Stimulated activated CD4-positive, alpha-beta T cell treated with anti-CD3 and anti-CD28 coated beads, Interleukin-15, amount 100 ng/mL, for 1 hour (primary cell): Measurements from ENCODE around the gene PIM2.

Experiments
- DNase-seq, 2 donors: peaks; one replicate each; pipeline ENCODE4 v3.0.0-alpha.2; 2020; ENCODE audit warnings: low read depth in 1 of 2, low spot score in 1 of 2

Gene PIM2

DNA sequence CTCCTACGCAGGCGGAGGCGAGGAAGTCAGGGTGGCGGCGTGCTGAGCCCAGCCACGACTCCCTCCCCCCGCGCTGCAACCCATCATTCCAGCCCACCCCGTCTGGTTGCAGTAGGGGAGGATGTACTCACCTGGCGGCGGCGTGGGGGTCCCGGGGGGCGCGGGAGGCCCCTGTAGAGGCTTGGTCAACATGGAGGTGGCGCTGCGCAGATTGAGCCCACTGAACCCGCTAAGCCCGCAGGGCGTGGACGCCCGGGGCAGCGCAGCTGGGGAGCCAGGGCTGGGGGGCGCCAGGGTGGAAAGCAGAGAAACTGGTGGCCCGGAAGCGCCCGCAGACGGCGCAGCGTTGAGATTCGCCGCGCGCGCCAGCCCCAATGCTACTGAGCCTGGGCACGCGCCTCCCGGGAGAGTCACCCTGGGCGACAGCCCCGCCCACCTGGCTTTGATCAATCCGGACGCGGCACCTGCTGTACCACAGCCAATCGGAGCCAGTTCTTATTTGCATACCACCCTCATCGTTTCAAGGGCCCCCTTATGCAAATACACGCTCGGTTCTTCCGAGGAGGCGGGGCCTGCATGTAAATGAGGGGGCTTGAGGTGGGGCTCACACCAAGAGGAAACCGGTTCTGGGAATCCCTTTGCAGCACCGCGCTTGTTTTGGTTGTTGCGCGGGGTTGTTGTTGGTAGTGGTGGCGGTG lies at the start of gene PIM2:
TSS of gene PIM2 (minus strand) at position 382 of the 698 bp plus-strand sequence. CDS start at position 192, 190 bp downstream.
- DNase-seq, result peak; percentile 79 to 83

DNA sequence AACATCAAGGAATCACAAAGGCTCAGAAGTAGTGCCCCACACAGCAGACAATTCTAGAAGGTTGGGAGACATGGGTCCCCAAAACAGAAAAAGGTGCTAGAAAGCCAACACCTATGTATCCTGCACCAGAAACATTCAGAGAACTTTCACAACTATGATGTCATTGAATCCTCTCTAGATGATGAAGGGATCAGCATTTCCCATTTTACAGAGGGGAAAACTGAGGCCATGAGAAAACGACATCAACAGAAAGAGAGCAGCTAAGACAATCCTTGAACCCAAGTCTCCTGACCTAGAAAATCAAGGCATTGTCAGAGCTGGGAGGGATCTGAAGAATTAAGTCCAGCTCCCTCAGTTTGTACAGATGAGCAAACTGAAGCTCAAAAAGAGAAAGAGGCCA lies 49.6 kb upstream of the PIM2 start:
- no peak for DNase-seq

DNA sequence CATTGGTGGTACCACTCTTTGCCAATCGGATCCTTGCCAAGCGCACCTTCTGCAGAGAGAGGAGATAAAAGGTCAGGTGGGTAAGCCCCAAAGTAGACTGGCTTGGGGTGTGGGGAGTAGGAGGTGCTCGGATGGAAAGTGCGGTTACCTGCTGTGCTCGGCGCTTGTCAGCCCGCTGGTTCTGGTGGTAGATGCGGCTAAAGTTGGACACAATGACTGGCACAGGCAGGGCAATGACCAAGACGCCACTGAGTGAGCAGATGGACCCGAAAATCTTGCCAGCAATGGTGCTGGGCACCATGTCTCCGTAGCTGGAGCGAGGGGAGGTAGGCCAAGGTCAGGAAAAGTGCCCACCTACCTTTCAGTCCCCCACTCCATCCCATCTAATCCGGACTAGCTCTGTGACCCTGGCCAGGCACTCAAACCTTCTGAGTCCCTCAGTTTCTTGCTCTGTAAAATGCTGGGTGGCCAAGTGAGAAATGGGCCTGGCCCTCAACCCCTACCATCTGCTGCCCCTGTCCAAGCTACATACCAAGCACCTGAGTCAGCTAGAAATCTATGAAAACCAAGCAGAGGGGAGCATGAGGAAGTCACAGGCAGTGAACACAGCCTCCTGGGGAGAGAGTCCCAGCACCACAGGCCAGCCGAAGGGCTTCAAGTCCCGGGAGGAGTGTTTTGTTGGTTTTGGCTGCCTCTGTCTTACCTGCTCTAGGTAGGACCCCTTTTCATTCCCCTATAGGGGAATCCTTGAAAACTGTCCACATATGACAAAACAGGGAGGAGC lies 48.2 kb upstream of the PIM2 start:
- no peak for DNase-seq

DNA sequence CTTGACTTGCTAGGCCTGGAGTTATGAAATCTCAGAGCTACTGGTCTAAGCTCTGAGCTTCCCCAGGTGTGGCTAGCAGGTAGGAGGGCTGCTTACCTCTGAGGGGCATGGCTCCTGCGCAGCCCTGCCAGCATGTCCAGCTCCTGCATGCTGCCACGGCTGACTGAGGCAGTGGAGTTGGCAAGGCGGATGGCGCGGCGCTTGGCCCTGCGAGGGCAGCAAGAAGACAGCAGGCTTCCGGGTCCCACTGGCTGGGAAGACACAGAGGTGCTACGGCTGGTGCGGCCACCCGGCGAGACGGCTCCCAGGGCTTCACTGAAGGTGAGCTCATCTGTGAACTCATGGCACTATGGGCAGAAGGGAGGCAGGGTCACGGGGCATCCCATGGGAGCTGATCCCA lies 47.1 kb upstream of the PIM2 start:
- no peak for DNase-seq

DNA sequence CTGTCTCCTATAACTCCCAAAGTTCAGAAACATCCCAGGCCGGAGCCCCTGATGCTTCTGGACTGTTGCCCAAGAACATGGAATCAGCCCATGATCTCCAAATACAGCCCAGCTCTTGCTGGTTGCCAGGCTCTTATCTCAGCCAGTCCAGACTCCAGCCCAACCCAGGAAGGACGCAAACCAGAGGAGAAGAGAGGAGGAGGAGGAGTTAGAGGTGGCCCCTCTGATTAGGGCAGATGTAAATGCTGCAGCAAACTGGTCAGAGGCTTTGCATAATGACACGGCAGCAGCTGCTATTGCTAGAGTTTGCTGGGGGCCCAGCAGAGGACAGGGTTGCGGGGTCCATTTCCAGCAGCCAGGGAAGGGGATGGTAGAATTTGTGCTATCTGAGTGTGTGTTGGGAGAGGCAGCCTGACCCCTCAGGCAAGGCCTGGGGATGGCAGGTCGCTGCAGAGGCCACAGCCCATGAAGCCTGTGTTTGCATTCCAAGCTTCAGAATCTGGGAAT lies 42.8 kb upstream of the PIM2 start:
- no peak for DNase-seq

DNA sequence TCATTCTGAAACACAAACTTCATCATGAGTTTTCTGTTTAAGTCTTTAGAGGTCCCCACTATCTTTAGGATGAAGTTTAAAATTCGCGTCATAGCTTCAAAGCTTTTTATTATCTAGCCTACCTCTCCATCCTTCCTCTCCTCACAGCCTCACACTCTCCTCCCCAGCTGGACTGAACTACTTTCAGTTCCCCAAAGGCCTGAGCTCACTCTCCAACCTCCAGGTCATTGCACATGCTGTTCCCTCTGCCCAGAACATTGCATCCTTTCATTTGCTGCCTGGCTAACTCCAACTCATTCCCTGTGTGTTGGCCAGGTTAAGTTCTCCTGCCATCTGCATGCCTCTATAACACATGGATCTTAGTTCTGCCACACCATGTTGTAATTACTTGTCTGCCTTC lies 41.5 kb upstream of the PIM2 start:
- no peak for DNase-seq

DNA sequence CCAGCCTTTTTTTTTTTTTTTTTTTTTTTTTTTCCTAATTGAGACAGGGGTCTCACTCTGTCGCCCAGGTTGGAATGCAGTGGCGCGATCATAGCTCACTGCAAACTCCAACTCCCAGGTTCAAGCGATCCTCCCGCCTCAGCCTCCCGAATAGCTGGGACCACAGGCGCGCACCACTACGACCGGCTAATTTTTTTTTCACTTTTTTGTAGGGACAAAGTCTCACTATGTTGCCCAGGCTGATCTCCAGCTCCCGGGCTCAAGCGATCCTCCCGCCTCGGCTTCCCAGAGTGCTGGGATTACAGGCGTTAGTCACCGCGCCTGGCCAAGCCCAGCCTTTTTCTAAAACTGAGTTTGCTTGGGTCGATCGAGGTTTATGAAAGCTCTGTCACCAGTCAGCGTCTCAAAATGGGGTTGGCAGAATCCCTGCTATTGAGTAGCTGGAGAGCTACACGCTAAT lies 39.8 kb upstream of the PIM2 start:
- no peak for DNase-seq

DNA sequence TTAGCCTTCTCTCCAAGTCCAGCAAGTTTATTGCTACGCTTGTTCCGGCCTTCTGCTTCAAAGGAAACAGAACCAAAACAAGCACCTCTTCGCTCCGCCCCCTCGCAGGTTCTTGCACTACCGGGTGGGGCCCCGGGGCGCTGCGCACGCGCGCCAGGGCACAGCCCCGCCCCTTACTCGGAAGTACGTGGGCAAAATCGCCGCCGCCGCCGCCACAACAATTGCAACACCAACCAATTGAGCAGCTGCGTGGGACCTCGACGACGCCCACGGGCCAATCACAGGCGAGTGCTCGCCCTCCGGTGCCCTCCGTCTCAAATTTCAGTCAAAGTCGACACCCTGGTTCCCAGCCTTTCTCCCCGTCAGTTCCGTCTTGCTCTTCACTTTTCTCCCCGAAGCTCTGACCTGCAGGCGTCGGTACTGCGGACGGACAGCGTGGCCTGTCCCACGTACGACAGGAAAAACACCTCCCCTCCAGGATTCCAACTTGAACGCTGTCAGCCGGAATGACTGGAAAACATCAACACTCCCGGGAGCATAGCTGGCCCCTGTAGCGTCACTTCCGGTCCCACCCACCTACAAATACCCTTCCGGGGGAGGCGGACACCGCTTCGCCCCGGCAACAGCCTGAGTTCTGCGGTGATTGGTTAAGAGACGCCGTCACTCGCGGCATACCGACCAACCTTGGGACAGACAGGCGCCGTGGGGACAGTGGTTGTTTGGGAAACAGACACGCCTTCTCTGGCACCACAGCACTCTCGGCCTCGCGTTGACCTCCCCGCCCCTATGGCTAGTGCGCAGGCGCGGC lies 39.2 kb upstream of the PIM2 start:
- DNase-seq, result peak; percentile 84 to 87

DNA sequence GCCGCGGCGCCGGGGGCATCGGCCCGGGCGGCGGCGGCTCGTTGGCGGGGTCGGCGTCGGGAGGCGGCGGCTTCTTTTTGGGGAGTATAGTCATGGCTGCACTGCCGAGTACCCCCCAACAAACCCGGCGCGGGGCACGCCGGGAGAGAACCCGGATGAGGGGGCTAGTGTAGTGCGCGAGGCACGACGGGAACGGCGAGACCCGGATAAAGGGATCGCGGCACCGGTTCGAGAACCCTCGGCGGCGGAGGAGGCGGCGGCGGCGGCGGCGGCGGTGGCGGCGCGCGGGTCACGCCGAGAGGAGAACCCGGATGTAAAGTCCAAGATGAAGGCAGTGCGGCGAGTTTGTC lies 38.6 kb upstream of the PIM2 start, which contains the start of gene OTUD5:
TSS of gene OTUD5 (minus strand) at position 131 of the 350 bp plus-strand sequence. CDS start at position 94, 37 bp downstream.
- DNase-seq, result peak; percentile 43 to 61

DNA sequence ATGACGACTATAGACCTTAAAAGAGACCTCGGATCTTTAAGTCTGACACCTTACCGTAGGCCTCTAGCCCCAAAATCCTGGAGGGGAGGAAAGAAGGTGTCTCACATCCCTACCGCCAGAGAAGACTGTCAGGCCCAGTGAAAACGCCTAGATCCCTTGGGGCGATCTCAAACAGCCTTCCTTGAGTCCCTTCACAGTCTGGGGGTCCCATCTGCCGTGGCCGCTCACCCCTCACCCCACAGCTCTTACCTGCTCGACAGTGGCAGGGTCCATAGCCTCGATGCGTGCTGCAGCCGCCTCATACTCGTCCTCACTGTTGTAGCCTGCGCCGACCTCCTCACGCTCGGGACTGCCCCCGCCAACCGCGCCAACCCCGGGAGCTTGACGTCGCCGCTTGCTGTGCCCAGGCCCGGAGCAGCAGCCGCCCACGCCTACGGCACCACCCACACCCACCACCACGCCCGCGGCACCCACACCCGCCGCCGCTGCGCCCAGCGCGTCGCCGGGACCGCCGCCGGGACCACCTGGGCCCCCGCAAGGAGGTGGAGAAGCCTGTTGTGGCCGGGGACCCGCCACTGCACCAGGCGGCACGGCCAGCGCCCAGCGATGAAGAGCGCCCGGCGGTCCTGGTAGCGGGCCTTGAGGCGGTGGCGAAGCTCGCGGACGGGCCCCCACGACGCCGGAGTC lies 38.0 kb upstream of the PIM2 start:
- DNase-seq, result peak in 1 of 2 donors; percentile 41

DNA sequence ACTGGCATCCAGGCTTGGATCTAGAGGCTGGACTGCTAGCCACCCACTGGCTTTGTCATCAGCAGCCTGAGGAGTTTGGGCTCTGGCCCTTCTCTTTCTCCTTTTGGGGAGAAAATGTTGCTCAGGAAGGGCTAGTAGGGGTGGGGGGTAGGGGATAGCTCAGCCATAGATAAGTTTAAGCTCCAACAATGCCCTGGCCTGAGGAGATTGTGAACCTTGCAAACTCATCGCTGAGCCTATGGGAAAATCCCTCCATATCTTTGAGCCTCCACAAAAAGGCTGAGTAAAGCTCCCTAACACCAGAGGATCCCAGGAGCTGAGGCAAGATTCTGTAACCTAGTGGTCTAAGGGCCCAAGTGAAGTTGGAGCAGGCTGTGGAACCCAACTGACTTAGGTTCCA lies 29.8 kb upstream of the PIM2 start:
- DNase-seq, result no peak

DNA sequence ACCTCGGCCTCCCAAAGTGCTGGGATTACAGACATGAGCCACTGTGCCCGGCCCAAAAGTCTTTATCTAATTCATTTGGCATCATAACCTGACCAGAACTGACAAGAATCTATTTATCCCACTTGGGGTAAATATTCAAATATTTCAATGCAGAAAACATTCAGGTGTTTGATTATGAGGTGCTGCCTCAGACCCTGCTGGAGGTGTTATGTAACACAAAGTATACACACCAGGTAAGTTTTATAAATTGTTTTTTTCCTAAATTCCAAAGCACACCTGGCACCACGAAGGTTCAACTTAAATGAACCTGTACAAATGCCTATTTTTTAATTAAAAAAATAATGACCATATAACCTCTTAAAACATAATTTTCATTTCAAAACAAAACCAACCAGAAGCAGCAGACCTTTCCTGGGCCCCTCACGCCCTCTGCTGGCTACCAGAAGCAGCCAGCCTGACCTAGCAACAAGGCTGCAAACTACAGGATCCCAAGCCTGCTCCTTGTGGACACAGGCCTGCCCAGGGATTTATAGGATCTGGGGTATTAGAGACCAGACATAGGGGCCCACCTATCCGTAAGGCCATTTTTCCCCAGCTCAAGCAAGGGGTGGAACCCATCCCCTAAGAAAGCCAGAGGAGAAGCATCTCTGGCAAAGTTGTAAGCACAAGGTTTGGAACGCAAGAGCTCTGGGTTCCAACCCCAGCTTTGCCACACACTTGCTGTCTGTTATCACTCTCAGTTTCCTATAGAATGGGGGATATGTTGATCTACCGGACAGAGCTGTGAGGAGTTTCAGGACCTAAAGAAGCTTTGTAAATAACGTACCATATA lies 26.9 kb upstream of the PIM2 start:
- DNase-seq, result no peak

DNA sequence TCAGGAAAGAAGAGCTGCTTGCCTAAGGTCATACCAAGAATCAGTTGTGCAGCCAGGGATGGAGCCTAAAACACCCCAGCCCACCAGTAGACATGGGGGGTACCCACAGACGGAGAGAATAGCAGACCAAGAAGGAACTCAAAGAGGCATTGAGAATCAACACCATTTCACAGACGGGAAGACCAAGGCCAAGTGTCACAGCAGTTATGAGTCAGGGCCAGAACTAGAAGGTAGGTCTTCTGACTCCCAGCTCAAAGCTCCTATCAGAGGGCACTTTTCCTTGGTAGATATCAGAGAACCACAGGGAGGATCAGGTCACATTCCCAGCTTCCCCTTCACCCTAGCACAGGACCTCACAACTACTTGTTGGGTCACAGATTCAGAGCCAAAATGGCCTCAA lies 24.1 kb upstream of the PIM2 start:
- no peak for DNase-seq

DNA sequence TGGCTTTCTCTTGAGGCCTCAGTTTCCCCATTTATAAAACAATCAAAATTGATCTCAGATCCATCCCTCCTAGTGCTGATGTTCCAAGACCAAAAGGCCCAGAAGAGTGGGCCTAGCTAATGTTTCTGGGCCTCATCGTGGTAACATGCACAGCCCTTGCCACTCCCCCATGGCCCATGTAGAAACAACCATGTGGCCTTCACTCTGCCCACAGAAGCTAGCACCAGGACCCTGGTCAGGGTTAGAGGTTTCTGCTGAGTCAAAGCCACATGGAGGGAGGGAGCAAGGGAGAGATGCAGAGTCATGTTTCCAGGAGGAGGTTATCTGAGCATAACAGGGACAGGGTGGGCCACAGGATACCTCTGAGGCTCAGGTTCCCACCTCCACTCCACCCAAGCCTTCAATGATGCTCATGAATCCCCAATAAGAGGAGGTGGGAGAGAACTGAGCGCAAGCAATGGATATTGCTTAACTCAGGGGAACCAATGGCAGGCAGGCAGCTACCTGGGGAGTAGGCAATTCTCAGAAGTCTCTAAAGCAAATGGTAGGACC lies 21.7 kb upstream of the PIM2 start:
- no peak for DNase-seq

DNA sequence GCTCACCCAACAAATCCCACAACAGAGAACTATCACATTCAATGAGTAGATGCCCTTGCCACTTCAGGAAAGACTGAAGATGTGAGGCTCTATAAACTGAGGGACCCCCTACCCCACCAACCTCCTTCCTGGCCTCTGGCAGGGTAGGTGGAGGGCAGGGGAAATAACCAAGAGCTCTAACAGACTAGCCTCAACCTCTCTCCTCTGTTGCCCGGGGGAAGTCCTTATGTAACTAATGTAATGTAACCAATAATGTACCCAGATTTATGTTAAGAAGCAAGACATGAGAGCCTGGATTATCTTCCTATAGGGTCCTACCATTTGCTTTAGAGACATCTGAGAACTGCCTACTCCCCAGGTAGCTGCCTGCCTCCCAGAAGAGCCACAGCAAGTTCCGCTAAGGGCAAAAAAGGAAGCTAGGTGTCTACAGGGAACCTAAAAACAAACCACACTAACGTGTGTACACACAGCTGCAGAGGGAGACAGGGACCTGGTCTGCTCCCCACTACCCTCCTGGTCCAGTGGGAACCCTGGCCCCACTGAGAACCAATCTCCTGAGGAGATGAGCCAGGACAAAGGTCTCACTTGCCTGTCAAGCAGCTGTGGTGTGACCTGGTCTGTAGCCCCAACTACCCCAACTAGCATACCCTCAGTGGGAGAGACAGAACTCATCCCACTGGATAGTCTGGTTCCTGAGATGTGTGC lies 20.9 kb upstream of the PIM2 start:
- DNase-seq, result no peak

DNA sequence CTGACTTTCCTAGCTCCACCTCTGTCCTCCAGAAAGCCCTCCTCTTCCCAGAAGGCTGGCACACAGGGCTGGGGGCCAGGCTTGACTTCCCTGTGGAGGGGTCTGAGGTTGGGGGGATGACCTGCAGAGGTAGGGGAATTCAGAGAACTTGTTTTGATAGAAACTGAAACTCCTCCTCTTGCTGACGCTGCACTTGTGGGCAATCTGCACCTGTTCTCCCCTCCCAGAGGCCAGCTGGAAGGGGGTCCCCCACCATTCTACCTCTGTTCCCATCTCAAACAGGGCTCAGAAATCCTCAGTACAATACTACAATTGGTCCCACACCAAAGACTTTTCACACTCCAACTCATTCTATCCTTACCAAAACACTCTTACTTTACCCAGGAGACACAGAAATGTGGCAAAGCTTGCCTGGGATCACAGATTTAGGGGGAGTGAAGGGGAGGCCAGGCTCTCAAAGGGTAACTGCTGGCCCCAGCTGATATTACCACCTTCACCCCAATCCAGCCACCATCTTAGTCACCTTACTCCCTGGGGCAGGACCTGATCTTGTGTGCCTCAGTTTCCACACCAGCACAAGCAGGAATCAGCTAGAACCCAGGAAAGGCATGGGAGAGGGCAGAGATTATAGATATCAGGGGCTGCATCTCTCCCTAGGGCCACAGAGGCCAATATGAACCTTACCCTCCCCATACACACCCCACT lies 20.0 kb upstream of the PIM2 start:
- peak; percentile 41 to 42 for DNase-seq

DNA sequence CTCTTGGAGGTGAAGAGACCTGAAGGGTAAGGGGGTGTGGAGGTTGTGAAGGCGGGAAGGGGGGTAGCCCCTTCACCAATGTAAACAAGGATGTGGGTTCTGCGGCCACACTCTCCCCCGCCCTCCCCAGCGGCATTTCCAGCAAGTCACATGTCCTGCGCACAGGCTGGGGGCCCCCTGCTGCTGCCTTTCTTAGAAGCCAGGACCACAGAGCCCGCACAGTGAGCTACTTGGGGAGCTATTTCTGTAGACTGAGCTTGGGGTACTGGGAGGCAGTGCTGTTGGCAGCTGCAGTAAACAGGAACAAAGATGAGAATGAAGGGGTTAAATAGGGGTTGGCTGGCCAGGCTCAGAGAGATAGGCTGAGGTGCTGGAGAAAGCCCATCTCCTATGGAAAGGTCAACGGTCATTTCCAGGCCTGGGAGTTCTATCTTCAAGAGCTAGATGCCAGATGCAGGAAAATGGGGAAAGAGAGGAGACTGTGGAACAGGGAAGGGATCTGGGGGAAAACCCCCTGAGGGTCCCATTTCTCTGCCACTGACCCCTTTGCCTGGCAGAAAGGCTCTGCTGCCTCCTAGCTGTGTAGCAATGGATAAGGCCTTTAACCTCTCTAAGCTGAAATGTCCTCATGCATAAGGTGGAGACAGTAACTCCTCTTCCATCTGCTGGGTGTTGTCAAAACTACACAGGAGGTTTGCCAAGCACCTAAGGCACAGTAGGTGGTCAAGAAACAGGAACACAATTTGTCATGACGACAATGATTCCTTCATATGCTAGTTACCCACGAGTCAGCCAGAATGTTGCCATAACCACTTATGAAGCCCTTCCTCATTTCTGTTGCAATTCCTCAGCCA lies 18.5 kb upstream of the PIM2 start:
- DNase-seq, result peak; percentile 70 to 78
